Measurements from ENCODE around the gene AKAP5. TPM values are rescaled to one million over a fixed set of nuclear protein-coding genes. Genes with fewer than 3 reads are reported as not detected.

Gene AKAP5
- total and polyA plus RNA-seq, 2 donors: 0.71 to 2.2 TPM

GRCh38 chr14:64488590-64489099 is 23.3 kb downstream of the AKAP5 start:
- 99% methylated on average over 5 of the region's 5 CpGs for WGBS
- Histone ChIP-seq H3K27ac (ENCODE audit: low read depth in 1 of 2, low read length in 1 of 2) (no peak overlapping the region), H3K36me3 (ENCODE audit: control insufficient read depth in 2 of 2, insufficient read depth in 2 of 2, low read length in 1 of 2) (peaks cover 15 to 60% of the 10 kb centered on the region in 2 donors), H3K4me3 (ENCODE audit: low read length in 2 of 2) (no peak overlapping the region), H3K9me3 (ENCODE audit: control insufficient read depth in 2 of 2, insufficient read depth in 1 of 2, low read length in 1 of 2) (no peaks in the 10 kb centered on the region), H3K4me1 (ENCODE audit: control insufficient read depth in 2 of 2, insufficient read depth in 2 of 2, low read length in 2 of 2) (peaks cover 0 to 3% of the 10 kb centered on the region in 2 donors), H3K27me3 (ENCODE audit: control insufficient read depth in 2 of 2, insufficient read depth in 1 of 2, low read length in 1 of 2) (no peaks in the 10 kb centered on the region)
- DNase-seq (ENCODE audit: low read depth in 6 of 9, low spot score in 9 of 9): no peak

- Histone ChIP-seq H3K27ac (ENCODE audit: low read depth in 1 of 2, low read length in 1 of 2) (no peak overlapping the region), H3K36me3 (ENCODE audit: control insufficient read depth in 2 of 2, insufficient read depth in 2 of 2, low read length in 1 of 2) (peaks cover 19 to 66% of the 10 kb centered on the region in 2 donors), H3K9me3 (ENCODE audit: control insufficient read depth in 2 of 2, insufficient read depth in 1 of 2, low read length in 1 of 2) (no peaks in the 10 kb centered on the region), H3K27me3 (ENCODE audit: control insufficient read depth in 2 of 2, insufficient read depth in 1 of 2, low read length in 1 of 2) (no peaks in the 10 kb centered on the region), H3K4me1 (ENCODE audit: control insufficient read depth in 2 of 2, insufficient read depth in 2 of 2, low read length in 2 of 2) (peaks cover 0 to 3% of the 10 kb centered on the region in 2 donors), H3K4me3 (ENCODE audit: low read length in 2 of 2) (no peak overlapping the region)
- 97% methylated on average over 2 of the region's 2 CpGs for WGBS
- DNase-seq (ENCODE audit: low read depth in 6 of 9, low spot score in 9 of 9): no peak
Observed at GRCh38 chr14:64491637-64492036, 26.3 kb downstream of the AKAP5 start.

GRCh38 chr14:64493455-64493854 is 28.2 kb downstream of the AKAP5 start:
- Histone ChIP-seq H3K27me3 (ENCODE audit: control insufficient read depth in 2 of 2, insufficient read depth in 1 of 2, low read length in 1 of 2) (no peaks in the 10 kb centered on the region), H3K36me3 (ENCODE audit: control insufficient read depth in 2 of 2, insufficient read depth in 2 of 2, low read length in 1 of 2) (peaks cover 5 to 56% of the 10 kb centered on the region in 2 donors), H3K27ac (ENCODE audit: low read depth in 1 of 2, low read length in 1 of 2) (no peak overlapping the region), H3K4me1 (ENCODE audit: control insufficient read depth in 2 of 2, insufficient read depth in 2 of 2, low read length in 2 of 2) (peaks cover 0 to 3% of the 10 kb centered on the region in 2 donors), H3K9me3 (ENCODE audit: control insufficient read depth in 2 of 2, insufficient read depth in 1 of 2, low read length in 1 of 2) (no peaks in the 10 kb centered on the region), H3K4me3 (ENCODE audit: low read length in 2 of 2) (no peak overlapping the region)
- no peak for DNase-seq (ENCODE audit: low read depth in 6 of 9, low spot score in 9 of 9)
- WGBS: 96% methylated on average over 3 of the region's 3 CpGs

GRCh38 chr14:64495252-64495651 is 30.0 kb downstream of the AKAP5 start:
- Histone ChIP-seq H3K9me3 (ENCODE audit: control insufficient read depth in 2 of 2, insufficient read depth in 1 of 2, low read length in 1 of 2) (no peaks in the 10 kb centered on the region), H3K4me1 (ENCODE audit: control insufficient read depth in 2 of 2, insufficient read depth in 2 of 2, low read length in 2 of 2) (peaks cover 5 to 12% of the 10 kb centered on the region in 2 donors), H3K27ac (ENCODE audit: low read depth in 1 of 2, low read length in 1 of 2) (no peak overlapping the region), H3K4me3 (ENCODE audit: low read length in 2 of 2) (no peak overlapping the region), H3K27me3 (ENCODE audit: control insufficient read depth in 2 of 2, insufficient read depth in 1 of 2, low read length in 1 of 2) (no peaks in the 10 kb centered on the region), H3K36me3 (ENCODE audit: control insufficient read depth in 2 of 2, insufficient read depth in 2 of 2, low read length in 1 of 2) (peaks cover 5 to 40% of the 10 kb centered on the region in 2 donors)
- DNase-seq (ENCODE audit: low read depth in 6 of 9, low spot score in 9 of 9): no peak

- Histone ChIP-seq H3K4me3 (ENCODE audit: low read length in 2 of 2) (no peak overlapping the region), H3K27me3 (ENCODE audit: control insufficient read depth in 2 of 2, insufficient read depth in 1 of 2, low read length in 1 of 2) (no peaks in the 10 kb centered on the region), H3K36me3 (ENCODE audit: control insufficient read depth in 2 of 2, insufficient read depth in 2 of 2, low read length in 1 of 2) (peaks cover 5 to 34% of the 10 kb centered on the region in 2 donors), H3K27ac (ENCODE audit: low read depth in 1 of 2, low read length in 1 of 2) (no peak overlapping the region), H3K4me1 (ENCODE audit: control insufficient read depth in 2 of 2, insufficient read depth in 2 of 2, low read length in 2 of 2) (peaks cover 10 to 22% of the 10 kb centered on the region in 2 donors), H3K9me3 (ENCODE audit: control insufficient read depth in 2 of 2, insufficient read depth in 1 of 2, low read length in 1 of 2) (no peaks in the 10 kb centered on the region)
- DNase-seq (ENCODE audit: low read depth in 6 of 9, low spot score in 9 of 9): no peak
Observed at GRCh38 chr14:64496764-64497163, 31.5 kb downstream of the AKAP5 start.

GRCh38 chr14:64500088-64500487 is 34.8 kb downstream of the AKAP5 start:
- Histone ChIP-seq H3K9me3 (ENCODE audit: control insufficient read depth in 2 of 2, insufficient read depth in 1 of 2, low read length in 1 of 2) (no peaks in the 10 kb centered on the region), H3K27me3 (ENCODE audit: control insufficient read depth in 2 of 2, insufficient read depth in 1 of 2, low read length in 1 of 2) (no peaks in the 10 kb centered on the region), H3K27ac (ENCODE audit: low read depth in 1 of 2, low read length in 1 of 2) (peak overlapping the region in 1 of 2 donors; percentile 99), H3K36me3 (ENCODE audit: control insufficient read depth in 2 of 2, insufficient read depth in 2 of 2, low read length in 1 of 2) (peaks cover 3 to 19% of the 10 kb centered on the region in 2 donors), H3K4me3 (ENCODE audit: low read length in 2 of 2) (no peak overlapping the region), H3K4me1 (ENCODE audit: control insufficient read depth in 2 of 2, insufficient read depth in 2 of 2, low read length in 2 of 2) (peaks cover 16 to 29% of the 10 kb centered on the region in 2 donors)
- DNase-seq (ENCODE audit: low read depth in 6 of 9, low spot score in 9 of 9): no peak
- 99% methylated on average over 1 of the region's 1 CpG for WGBS

GRCh38 chr14:64501411-64502171 is 36.3 kb downstream of the AKAP5 start:
- Histone ChIP-seq H3K9me3 (ENCODE audit: control insufficient read depth in 2 of 2, insufficient read depth in 1 of 2, low read length in 1 of 2) (no peaks in the 10 kb centered on the region), H3K36me3 (ENCODE audit: control insufficient read depth in 2 of 2, insufficient read depth in 2 of 2, low read length in 1 of 2) (peaks cover 0 to 8% of the 10 kb centered on the region in 2 donors), H3K4me1 (ENCODE audit: control insufficient read depth in 2 of 2, insufficient read depth in 2 of 2, low read length in 2 of 2) (peaks cover 16 to 38% of the 10 kb centered on the region in 2 donors), H3K4me3 (ENCODE audit: low read length in 2 of 2) (peak overlapping the region; percentile 76 to 91), H3K27me3 (ENCODE audit: control insufficient read depth in 2 of 2, insufficient read depth in 1 of 2, low read length in 1 of 2) (no peaks in the 10 kb centered on the region), H3K27ac (ENCODE audit: low read depth in 1 of 2, low read length in 1 of 2) (peak overlapping the region; percentile 99)
- 22% methylated on average over 8 of the region's 8 CpGs for WGBS
- peak in 7 of 9 donors; percentile 28 to 80 (median 50) for DNase-seq (ENCODE audit: low read depth in 6 of 9, low spot score in 9 of 9)

GRCh38 chr14:64502456-64502855 is 37.2 kb downstream of the AKAP5 start:
- H3K4me1 ChIP-seq (ENCODE audit: control insufficient read depth in 2 of 2, insufficient read depth in 2 of 2, low read length in 2 of 2): peaks cover 16 to 45% of the 10 kb centered on the region in 2 donors
- 42% methylated on average over 6 of the region's 6 CpGs for WGBS
- DNase-seq (ENCODE audit: low read depth in 6 of 9, low spot score in 9 of 9): peak in 2 of 9 donors; percentile 22 to 35

GRCh38 chr14:64502887-64503433 is 37.7 kb downstream of the AKAP5 start:
- H3K36me3 ChIP-seq (ENCODE audit: control insufficient read depth in 2 of 2, insufficient read depth in 2 of 2, low read length in 1 of 2): peaks cover 0 to 4% of the 10 kb centered on the region in 2 donors
- under 1% methylated on average over 29 of the region's 29 CpGs for WGBS
- no peaks in the 10 kb centered on the region for H3K9me3 ChIP-seq (ENCODE audit: control insufficient read depth in 2 of 2, insufficient read depth in 1 of 2, low read length in 1 of 2)
- peak in 4 of 9 donors; percentile 33 to 66 (median 46) for DNase-seq (ENCODE audit: low read depth in 6 of 9, low spot score in 9 of 9)
- peaks cover 16 to 49% of the 10 kb centered on the region in 2 donors for H3K4me1 ChIP-seq (ENCODE audit: control insufficient read depth in 2 of 2, insufficient read depth in 2 of 2, low read length in 2 of 2)
- peak overlapping the region; percentile 76 to 91 for H3K4me3 ChIP-seq (ENCODE audit: low read length in 2 of 2)
- H3K27me3 ChIP-seq (ENCODE audit: control insufficient read depth in 2 of 2, insufficient read depth in 1 of 2, low read length in 1 of 2): no peaks in the 10 kb centered on the region
- H3K27ac ChIP-seq (ENCODE audit: low read depth in 1 of 2, low read length in 1 of 2): peak overlapping the region; percentile 99

More at GRCh38 chr14:64502456-64502855, 37.2 kb downstream of the AKAP5 start:
- Histone ChIP-seq H3K27ac (ENCODE audit: low read depth in 1 of 2, low read length in 1 of 2) (peak overlapping the region; percentile 99), H3K27me3 (ENCODE audit: control insufficient read depth in 2 of 2, insufficient read depth in 1 of 2, low read length in 1 of 2) (no peaks in the 10 kb centered on the region), H3K4me3 (ENCODE audit: low read length in 2 of 2) (peak overlapping the region; percentile 76 to 91), H3K9me3 (ENCODE audit: control insufficient read depth in 2 of 2, insufficient read depth in 1 of 2, low read length in 1 of 2) (no peaks in the 10 kb centered on the region), H3K36me3 (ENCODE audit: control insufficient read depth in 2 of 2, insufficient read depth in 2 of 2, low read length in 1 of 2) (peaks cover 0 to 8% of the 10 kb centered on the region in 2 donors)

All from thymus (tissue), 11 donors.